ENCODE results near the gene EPHB6.

DNA sequence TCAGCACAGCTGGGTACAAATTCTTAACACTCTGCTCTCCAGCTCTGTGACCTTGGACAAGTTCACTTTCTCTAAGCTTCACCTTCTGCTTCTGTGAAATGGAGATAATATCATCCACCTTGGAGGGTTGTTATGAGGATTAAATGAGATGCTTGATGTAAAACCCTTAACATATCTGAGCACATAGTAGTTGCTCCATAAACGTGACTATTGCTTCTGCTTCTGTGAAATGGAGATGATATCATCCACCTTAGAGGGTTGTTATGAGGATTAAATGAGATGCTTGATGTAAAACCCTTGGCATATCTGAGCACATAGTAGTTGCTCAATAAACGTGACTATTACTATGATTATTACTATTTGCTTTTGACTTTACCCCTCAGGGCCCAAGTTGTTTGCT is 14.6 kb downstream of the EPHB6 start:
- TF ChIP-seq CTCF (IDR thresholded peaks at IDR 0.05) (no peak), POLR2A (IDR thresholded peaks at IDR 0.05) (no peak)
